ENCODE data around the gene GPRC5B. TPM values are rescaled to one million over a fixed set of nuclear protein-coding genes. Genes with fewer than 3 reads are reported as not detected.

GPRC5B gene
- total and polyA plus RNA-seq, 3 donors from 2014 or later, result 144 to 303 (median 195) TPM

DNA sequence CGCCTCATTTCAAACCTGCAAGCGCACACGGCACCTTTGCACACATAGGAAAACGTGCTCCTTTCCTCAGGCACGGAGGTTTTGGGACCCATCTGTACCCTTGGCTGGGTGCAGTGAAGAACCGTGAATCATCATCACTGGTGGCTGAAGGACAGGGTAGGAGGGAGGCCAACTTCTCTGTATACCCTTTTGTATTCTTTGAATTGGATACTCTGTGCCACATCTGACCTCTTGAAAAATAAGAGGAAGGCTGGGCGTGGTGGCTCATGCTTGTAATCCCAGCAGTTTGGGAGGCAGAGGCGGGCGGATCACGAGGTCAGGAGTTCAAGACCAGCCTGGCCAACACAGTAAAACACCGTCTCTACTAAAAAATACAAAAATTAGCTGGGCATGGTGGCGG, 11.7 kb downstream of the GPRC5B start:
- H3K27me3 ChIP-seq, result no peaks in the 10 kb centered on the region
- no peaks in the 10 kb centered on the region for H3K9me3 ChIP-seq
- H3K36me3 ChIP-seq (ENCODE audit: low read depth, missing control alignments), result no peaks in the 10 kb centered on the region
- H3K4me1 ChIP-seq, result peaks cover 35% of the 10 kb centered on the region
- H3K4me3 ChIP-seq, result no peak overlapping the region
- WGBS, 2 donors, result 61 to 71% methylated on average over 12 of the region's 12 CpGs
- intact Hi-C loops (cut with DNase I; ENCODE audit: low total_unique reads), result no loop called here
- no peak for TF ChIP-seq POLR2A (IDR thresholded peaks at IDR 0.05)
- TF ChIP-seq, protein P1, sequence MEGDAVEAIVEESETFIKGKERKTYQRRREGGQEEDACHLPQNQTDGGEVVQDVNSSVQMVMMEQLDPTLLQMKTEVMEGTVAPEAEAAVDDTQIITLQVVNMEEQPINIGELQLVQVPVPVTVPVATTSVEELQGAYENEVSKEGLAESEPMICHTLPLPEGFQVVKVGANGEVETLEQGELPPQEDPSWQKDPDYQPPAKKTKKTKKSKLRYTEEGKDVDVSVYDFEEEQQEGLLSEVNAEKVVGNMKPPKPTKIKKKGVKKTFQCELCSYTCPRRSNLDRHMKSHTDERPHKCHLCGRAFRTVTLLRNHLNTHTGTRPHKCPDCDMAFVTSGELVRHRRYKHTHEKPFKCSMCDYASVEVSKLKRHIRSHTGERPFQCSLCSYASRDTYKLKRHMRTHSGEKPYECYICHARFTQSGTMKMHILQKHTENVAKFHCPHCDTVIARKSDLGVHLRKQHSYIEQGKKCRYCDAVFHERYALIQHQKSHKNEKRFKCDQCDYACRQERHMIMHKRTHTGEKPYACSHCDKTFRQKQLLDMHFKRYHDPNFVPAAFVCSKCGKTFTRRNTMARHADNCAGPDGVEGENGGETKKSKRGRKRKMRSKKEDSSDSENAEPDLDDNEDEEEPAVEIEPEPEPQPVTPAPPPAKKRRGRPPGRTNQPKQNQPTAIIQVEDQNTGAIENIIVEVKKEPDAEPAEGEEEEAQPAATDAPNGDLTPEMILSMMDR (IDR thresholded peaks at IDR 0.05), result no peak
- DNase-seq, result peak; percentile 43
- peak overlapping the region in 1 of 2 donors; percentile 36 for H3K27ac ChIP-seq

- no peak overlapping the region for H3K4me3 ChIP-seq
- WGBS, 2 donors, result 87 to 92% methylated on average over 4 to 33 of the region's 33 CpGs
- TF ChIP-seq, protein P1 (IDR thresholded peaks at IDR 0.05), result no peak
- no peak for TF ChIP-seq POLR2A (IDR thresholded peaks at IDR 0.05)
- no peaks in the 10 kb centered on the region for H3K27me3 ChIP-seq
- no peak overlapping the region for H3K27ac ChIP-seq
- H3K4me1 ChIP-seq, result peaks cover 40% of the 10 kb centered on the region
- no peak for DNase-seq
- no peaks in the 10 kb centered on the region for H3K36me3 ChIP-seq (ENCODE audit: low read depth, missing control alignments)
- intact Hi-C loops (cut with DNase I; ENCODE audit: low total_unique reads), result no loop called here
- H3K9me3 ChIP-seq, result no peaks in the 10 kb centered on the region
Measured at GRCh38 chr16:19872179-19872863, 12.3 kb downstream of the GPRC5B start.

DNA sequence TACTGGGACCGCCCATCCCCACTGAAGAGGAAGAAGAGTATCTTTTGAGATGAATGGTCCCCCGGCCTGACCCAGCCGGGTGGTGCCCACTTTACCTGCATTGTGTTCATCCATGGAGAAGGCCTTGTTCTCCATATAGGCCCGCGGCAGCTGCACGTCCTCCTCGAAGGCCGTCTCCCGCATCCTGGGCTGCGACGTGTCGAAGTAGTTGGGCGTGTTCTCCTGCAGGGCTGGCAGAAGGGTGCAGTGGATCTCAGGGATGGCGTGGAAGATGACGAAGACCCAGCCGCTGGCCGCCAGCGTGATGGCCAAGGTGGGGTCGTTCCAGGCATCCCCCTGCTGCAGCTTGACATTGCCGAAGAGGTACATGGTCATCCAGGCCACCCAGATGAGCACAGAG, 12.9 kb downstream of the GPRC5B start:
- H3K9me3 ChIP-seq, result no peaks in the 10 kb centered on the region
- H3K4me3 ChIP-seq, result no peak overlapping the region
- no peaks in the 10 kb centered on the region for H3K27me3 ChIP-seq
- WGBS, 2 donors, result 90 to 91% methylated on average over 20 of the region's 20 CpGs
- H3K36me3 ChIP-seq (ENCODE audit: low read depth, missing control alignments), result no peaks in the 10 kb centered on the region
- no peak for DNase-seq
- H3K4me1 ChIP-seq, result peaks cover 38% of the 10 kb centered on the region
- intact Hi-C loops (cut with DNase I; ENCODE audit: low total_unique reads), result no loop called here
- TF ChIP-seq, protein P1 (IDR thresholded peaks at IDR 0.05), result no peak
- no peak for TF ChIP-seq POLR2A (IDR thresholded peaks at IDR 0.05)
- H3K27ac ChIP-seq, result no peak overlapping the region

DNA sequence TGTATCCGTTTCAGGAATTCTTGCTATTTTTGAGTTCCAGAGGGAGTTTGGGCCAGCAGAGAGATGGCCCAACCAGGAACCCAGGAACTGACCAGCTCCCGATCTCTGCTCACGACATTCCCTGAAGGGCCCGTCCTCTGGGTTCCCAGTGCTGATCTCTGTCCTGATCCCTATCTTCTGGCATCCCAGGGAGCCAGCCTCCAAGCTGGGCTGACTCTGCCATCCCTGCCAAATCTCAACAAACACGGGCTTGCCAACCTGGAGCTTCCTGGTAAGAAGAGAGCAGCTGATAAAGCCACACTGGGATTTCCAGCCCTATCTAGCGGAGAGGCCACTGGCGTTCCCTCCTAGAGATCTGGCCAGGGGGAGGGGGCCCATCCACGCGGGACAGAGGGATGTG, 16.2 kb downstream of the GPRC5B start:
- Histone ChIP-seq H3K27me3 (no peaks in the 10 kb centered on the region), H3K36me3 (ENCODE audit: low read depth, missing control alignments) (no peaks in the 10 kb centered on the region), H3K27ac (no peak overlapping the region), H3K4me1 (peaks cover 27% of the 10 kb centered on the region), H3K9me3 (no peaks in the 10 kb centered on the region), H3K4me3 (no peak overlapping the region)
- WGBS, 2 donors, result 52 to 76% methylated on average over 9 of the region's 9 CpGs
- intact Hi-C loops (cut with DNase I; ENCODE audit: low total_unique reads), result no loop called here
- peak; percentile 68 for DNase-seq
- TF ChIP-seq, protein P1 (IDR thresholded peaks at IDR 0.05), result no peak
- TF ChIP-seq POLR2A (IDR thresholded peaks at IDR 0.05), result no peak

DNA sequence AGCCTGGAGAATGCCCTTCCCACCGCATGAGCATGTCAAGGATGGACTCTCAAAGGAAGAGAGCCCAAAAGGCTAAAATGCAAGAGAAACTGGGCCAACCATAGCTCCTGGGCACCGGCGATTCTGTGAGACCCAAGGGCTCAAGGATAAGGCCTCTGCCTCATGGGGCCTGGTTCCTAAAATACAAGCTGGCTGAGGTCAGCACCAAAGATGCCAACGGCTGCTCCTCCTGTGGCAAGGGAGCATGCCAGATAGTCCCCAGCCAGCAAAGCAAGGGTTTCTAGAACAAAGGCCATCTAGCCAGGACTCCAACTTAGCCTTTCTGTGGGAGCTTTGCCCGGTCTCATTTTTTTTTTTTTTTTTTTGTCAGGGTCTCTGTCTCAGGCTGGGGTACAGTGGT, 20.1 kb downstream of the GPRC5B start:
- H3K4me1 ChIP-seq, result peaks cover 20% of the 10 kb centered on the region

More for the DNA sequence above, 20.1 kb downstream of the GPRC5B start:
- no peaks in the 10 kb centered on the region for H3K27me3 ChIP-seq
- H3K9me3 ChIP-seq, result no peaks in the 10 kb centered on the region
- intact Hi-C loops (cut with DNase I; ENCODE audit: low total_unique reads), result no loop called here
- H3K36me3 ChIP-seq (ENCODE audit: low read depth, missing control alignments), result no peaks in the 10 kb centered on the region
- TF ChIP-seq, protein P1 (IDR thresholded peaks at IDR 0.05), result no peak
- TF ChIP-seq POLR2A (IDR thresholded peaks at IDR 0.05), result no peak
- no peak overlapping the region for H3K4me3 ChIP-seq
- no peak overlapping the region for H3K27ac ChIP-seq
- no peak for DNase-seq
- 85 to 87% methylated on average over 5 of the region's 5 CpGs for WGBS, 2 donors
